HepG2 (cell line): ENCODE results near the gene MAPK10. TPM values are rescaled to one million over a fixed set of nuclear protein-coding genes. Genes with fewer than 3 reads are reported as not detected.

Experiments
- ATAC-seq: fragments of 200-7000 bp; cut with Tn5 transposase; 3 replicates; pipeline ENCODE4 v1.9.1; 2020; ENCODE audit warnings: mild to moderate bottlenecking, moderate library complexity
- BruUV-seq: library from RNA; stranded (reverse); fragments of 400-500 nt; replicated peaks from 2 replicates; lab custom pipeline; 2021; lab: Mats Ljungman, UMichigan
- CTCF ChIA-PET: fragments of 300-600 bp; formaldehyde crosslinking; extraction: SDS; loops from one replicate; lab custom pipeline; 2021; ENCODE audit warnings: low total read pairs, inconsistent platforms, low intra/inter-chr PET ratio; lab: Yijun Ruan, JAX
- POLR2A ChIA-PET: fragments of 350-600 bp; sonication (Branson Sonifier 250); formaldehyde crosslinking; loops from one replicate; lab custom pipeline; 2020; ENCODE audit warnings: antibody characterized with exemption, inconsistent platforms; lab: Yijun Ruan, JAX
- DNase-seq: peaks from one replicate; pipeline ENCODE4 v3.0.0-alpha.2; 2015; ENCODE audit warnings: low spot score
- FAIRE-seq: peaks from 3 replicates; lab custom pipeline; 2011; peaks lifted over from hg19 to GRCh38; lab: Jason Lieb, UNC
- H2AFZ ChIP-seq: one replicate; pipeline ENCODE4 v1.6.1; 2011; ENCODE audit warnings: low read length, inconsistent platforms
- H3K27ac ChIP-seq: fragments of 300-600 bp; 3 replicates; pipeline ENCODE4 v1.8.0; 2011; ENCODE audit warnings: mixed run types, mild to moderate bottlenecking, mixed read lengths, low read length, inconsistent platforms; ENCODE audit not compliant: insufficient read depth; ENCODE audit errors: extremely low read length
- H3K27me3 ChIP-seq, 2 experiments: fragments of 200-600 bp in 1 of 2; 2 replicates in 1 of 2; 3 replicates in 1 of 2; pipeline versions ENCODE4 v1.6.0 to v1.8.0; 2011; ENCODE audit warnings: low read length in 2 of 2, mild to moderate bottlenecking in 2 of 2, moderate library complexity in 2 of 2, inconsistent platforms in 1 of 2; ENCODE audit not compliant: insufficient read depth in 2 of 2, control insufficient read depth in 1 of 2
- H3K36me3 ChIP-seq, 2 experiments: fragments of 200-600 bp in 1 of 2; replicated peaks in 1 of 2; 2 replicates in 1 of 2; 3 replicates in 1 of 2; pipeline versions ENCODE4 v1.5.1 to v1.8.0; 2011; ENCODE audit warnings: low read length in 2 of 2, inconsistent platforms in 1 of 2; ENCODE audit not compliant: insufficient read depth in 2 of 2, control insufficient read depth in 1 of 2
- H3K4me1 ChIP-seq: 2 replicates; pipeline ENCODE4 v1.5.1; 2012; ENCODE audit warnings: low read length, inconsistent platforms; ENCODE audit not compliant: insufficient read depth
- H3K4me2 ChIP-seq: 2 replicates; pipeline ENCODE4 v1.6.0; 2011; ENCODE audit warnings: low read depth, low read length, inconsistent platforms
- H3K4me3 ChIP-seq, 3 experiments: fragments of 200-600 bp in 1 of 3; sonication (generic), shearing (Covaris generic) in 1 of 3; replicated peaks in 1 of 3; 2 replicates each; pipeline ENCODE4 v1.5.1; 2011 to 2016; ENCODE audit warnings: low read length in 3 of 3, inconsistent platforms in 2 of 3, low read depth in 2 of 3, mild to moderate bottlenecking in 2 of 3, control low read depth in 1 of 3, mixed read lengths in 1 of 3; ENCODE audit not compliant: insufficient read depth in 1 of 3
- H3K79me2 ChIP-seq: one replicate; pipeline ENCODE4 v1.6.1; 2011; ENCODE audit warnings: low read length, inconsistent platforms; ENCODE audit not compliant: insufficient read depth
- H3K9ac ChIP-seq: 2 replicates; pipeline ENCODE4 v1.6.0; 2011; ENCODE audit warnings: mild to moderate bottlenecking, low read depth, low read length, inconsistent platforms; ENCODE audit not compliant: insufficient read depth
- H3K9me3 ChIP-seq: 2 replicates; pipeline ENCODE4 v1.5.1; 2012; ENCODE audit warnings: mild to moderate bottlenecking, low read length
- H4K20me1 ChIP-seq: 2 replicates; pipeline ENCODE4 v1.6.0; 2011; ENCODE audit warnings: inconsistent platforms, mild to moderate bottlenecking, low read length, moderate library complexity; ENCODE audit not compliant: insufficient read depth
- ARNT ChIP-seq: fragments of 450-650 bp; IDR thresholded peaks from 2 replicates; pipeline ENCODE4 v1.6.1; 2017
- FOSL1 ChIP-seq: sonication (generic); formaldehyde crosslinking; IDR thresholded peaks from 2 replicates; pipeline ENCODE4 v1.9.0; 2021; ENCODE audit warnings: missing genetic modification reagents, borderline replicate concordance
- MTA1 ChIP-seq: sonication (generic); formaldehyde crosslinking; IDR thresholded peaks from 2 replicates; pipeline ENCODE4 v1.4.0; 2020; ENCODE audit warnings: missing genetic modification reagents, mild to moderate bottlenecking, borderline replicate concordance
- PAX8 ChIP-seq: sonication (generic); formaldehyde crosslinking; IDR thresholded peaks from 2 replicates; pipeline ENCODE4 v1.8.0; 2022; ENCODE audit warnings: mild to moderate bottlenecking, missing genetic modification reagents, borderline replicate concordance
- PHF5A ChIP-seq: IDR thresholded peaks from one replicate; pipeline ENCODE4 v1.6.1; 2018; ENCODE audit warnings: low read depth, missing genetic modification reagents; ENCODE audit not compliant: unreplicated experiment
- SALL1 ChIP-seq: sonication (generic); formaldehyde crosslinking; IDR thresholded peaks from 2 replicates; pipeline ENCODE4 v1.8.0; 2022; ENCODE audit warnings: mild to moderate bottlenecking, missing genetic modification reagents
- SP140L ChIP-seq: sonication (generic); formaldehyde crosslinking; IDR thresholded peaks from 2 replicates; pipeline ENCODE4 v1.4.0; 2020; ENCODE audit warnings: missing genetic modification reagents, borderline replicate concordance
- TBX3 ChIP-seq: fragments of 450-650 bp; IDR thresholded peaks from 2 replicates; pipeline ENCODE4 v1.6.1; 2017; ENCODE audit warnings: antibody characterized with exemption, mild to moderate bottlenecking, inconsistent platforms, borderline replicate concordance
- WIZ ChIP-seq: sonication (generic); formaldehyde crosslinking; IDR thresholded peaks from 2 replicates; pipeline ENCODE4 v1.5.1; 2020; ENCODE audit warnings: mild to moderate bottlenecking, missing genetic modification reagents
- ZFP41 ChIP-seq: sonication (generic); formaldehyde crosslinking; IDR thresholded peaks from 2 replicates; pipeline ENCODE4 v1.4.0; 2020; ENCODE audit warnings: mild to moderate bottlenecking, missing genetic modification reagents, borderline replicate concordance
- ZFY ChIP-seq: sonication (generic); formaldehyde crosslinking; IDR thresholded peaks from 2 replicates; pipeline ENCODE4 v1.4.0; 2020; ENCODE audit warnings: missing genetic modification reagents
- ZNF333 ChIP-seq: sonication (generic); formaldehyde crosslinking; IDR thresholded peaks from 2 replicates; pipeline ENCODE4 v1.4.0; 2020; ENCODE audit warnings: mild to moderate bottlenecking, missing genetic modification reagents, borderline replicate concordance
- ZNF451 ChIP-seq: sonication (generic); formaldehyde crosslinking; IDR thresholded peaks from 2 replicates; pipeline ENCODE4 v1.5.0; 2020; ENCODE audit warnings: mild to moderate bottlenecking, missing genetic modification reagents
- ZNF672 ChIP-seq: sonication (generic); formaldehyde crosslinking; IDR thresholded peaks from 2 replicates; pipeline ENCODE4 v1.8.1; 2022; ENCODE audit warnings: missing genetic modification reagents
- ZNF761 ChIP-seq: sonication (generic); formaldehyde crosslinking; conservative IDR thresholded peaks from 2 replicates; pipeline ENCODE4 v1.4.0; 2020; ENCODE audit warnings: mild to moderate bottlenecking, missing genetic modification reagents
- WGBS: methylation state at CpG from one replicate; pipeline ENCODE4 v1.1.6; 2017; ENCODE audit warnings: low lambda C conversion rate; 5-methylcytosine and 5-hydroxymethylcytosine counted together
- in situ Hi-C: cut with HindIII; loops from 2 replicates; pipeline ENCODE4 v1.10.0; 2017; ENCODE audit warnings: low pct_unique_long_range_greater_than_20kb; ENCODE audit not compliant: extremely low pct_ligation_motif_present
- intact Hi-C: fragments of 100-400 bp; cut with micrococcal nuclease; formaldehyde crosslinking; loops from one replicate; pipeline ENCODE4 v1.10.0; 2022; ENCODE audit not compliant: unreplicated experiment
- polyA plus RNA-seq, 8 experiments: library from polyadenylated mRNA; depleted of rRNA in 3 of 8; stranded (reverse) in 7 of 8; unstranded in 1 of 8; fragments of >200 nt; fragmentation: Illumina TruSeq in 4 of 8; extraction: Trizol in 4 of 8; gene quantifications; 2 replicates each; pipeline versions ENCODE4 v1.2.1 to v1.2.3, GENCODE V29; 2011 to 2016; ENCODE audit warnings: low read depth in 4 of 8, missing spikeins in 1 of 8, mixed read lengths in 1 of 8; ENCODE audit not compliant: insufficient read depth in 1 of 8
- total RNA-seq, 5 experiments: library from RNA; depleted of rRNA; stranded (reverse); fragments of >200 nt; fragmentation: Illumina TruSeq; extraction: Trizol; gene quantifications; 2 replicates each; pipeline ENCODE4 v1.2.3, GENCODE V29; 2016; ENCODE audit warnings: low read depth in 1 of 5
- TF ChIP-seq, protein P1 (sequence below): IDR thresholded peaks from 2 replicates; pipeline ENCODE4 v1.4.0; 2020; ENCODE audit warnings: mild to moderate bottlenecking, missing genetic modification reagents
- TF ChIP-seq, protein P2 (sequence below): sonication (generic); formaldehyde crosslinking; IDR thresholded peaks from 2 replicates; pipeline ENCODE4 v1.4.0; 2020; ENCODE audit warnings: missing genetic modification reagents, borderline replicate concordance

The MAPK10 gene
- total and polyA plus RNA-seq, 2 of the 13 experiments (the other 11 are each of a cell fraction or from before 2014, with no cell fraction given), result not detected

DNA sequence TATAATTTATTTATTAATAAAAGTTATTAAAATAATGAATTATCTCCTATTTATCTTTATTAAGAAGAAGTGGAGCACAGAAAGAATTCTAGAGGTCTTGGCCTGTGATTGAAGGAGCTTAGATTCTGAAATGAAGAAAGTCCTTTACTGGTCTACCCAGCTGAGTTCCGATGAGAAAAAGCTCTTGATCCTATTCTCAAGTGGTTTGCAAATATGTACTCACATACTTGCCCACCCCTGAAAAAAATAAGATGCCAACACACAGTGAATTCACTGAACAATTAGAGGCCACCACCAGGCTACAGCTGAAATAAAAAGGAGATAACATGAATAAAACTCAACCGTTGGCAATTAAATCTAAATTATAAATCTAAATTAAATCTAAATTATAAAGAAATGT is 253.4 kb downstream of the MAPK10 start (continued):
- TF ChIP-seq, protein P1, sequence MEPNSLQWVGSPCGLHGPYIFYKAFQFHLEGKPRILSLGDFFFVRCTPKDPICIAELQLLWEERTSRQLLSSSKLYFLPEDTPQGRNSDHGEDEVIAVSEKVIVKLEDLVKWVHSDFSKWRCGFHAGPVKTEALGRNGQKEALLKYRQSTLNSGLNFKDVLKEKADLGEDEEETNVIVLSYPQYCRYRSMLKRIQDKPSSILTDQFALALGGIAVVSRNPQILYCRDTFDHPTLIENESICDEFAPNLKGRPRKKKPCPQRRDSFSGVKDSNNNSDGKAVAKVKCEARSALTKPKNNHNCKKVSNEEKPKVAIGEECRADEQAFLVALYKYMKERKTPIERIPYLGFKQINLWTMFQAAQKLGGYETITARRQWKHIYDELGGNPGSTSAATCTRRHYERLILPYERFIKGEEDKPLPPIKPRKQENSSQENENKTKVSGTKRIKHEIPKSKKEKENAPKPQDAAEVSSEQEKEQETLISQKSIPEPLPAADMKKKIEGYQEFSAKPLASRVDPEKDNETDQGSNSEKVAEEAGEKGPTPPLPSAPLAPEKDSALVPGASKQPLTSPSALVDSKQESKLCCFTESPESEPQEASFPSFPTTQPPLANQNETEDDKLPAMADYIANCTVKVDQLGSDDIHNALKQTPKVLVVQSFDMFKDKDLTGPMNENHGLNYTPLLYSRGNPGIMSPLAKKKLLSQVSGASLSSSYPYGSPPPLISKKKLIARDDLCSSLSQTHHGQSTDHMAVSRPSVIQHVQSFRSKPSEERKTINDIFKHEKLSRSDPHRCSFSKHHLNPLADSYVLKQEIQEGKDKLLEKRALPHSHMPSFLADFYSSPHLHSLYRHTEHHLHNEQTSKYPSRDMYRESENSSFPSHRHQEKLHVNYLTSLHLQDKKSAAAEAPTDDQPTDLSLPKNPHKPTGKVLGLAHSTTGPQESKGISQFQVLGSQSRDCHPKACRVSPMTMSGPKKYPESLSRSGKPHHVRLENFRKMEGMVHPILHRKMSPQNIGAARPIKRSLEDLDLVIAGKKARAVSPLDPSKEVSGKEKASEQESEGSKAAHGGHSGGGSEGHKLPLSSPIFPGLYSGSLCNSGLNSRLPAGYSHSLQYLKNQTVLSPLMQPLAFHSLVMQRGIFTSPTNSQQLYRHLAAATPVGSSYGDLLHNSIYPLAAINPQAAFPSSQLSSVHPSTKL (CRISPR knock-in tag), result no peak
- TF ChIP-seq WIZ, result no peak
- TF ChIP-seq ARNT, result no peak
- TF ChIP-seq PHF5A (CRISPR knock-in tag), result no peak
- no peak for TF ChIP-seq ZNF333
- TF ChIP-seq PAX8 (CRISPR knock-in tag), result no peak

DNA sequence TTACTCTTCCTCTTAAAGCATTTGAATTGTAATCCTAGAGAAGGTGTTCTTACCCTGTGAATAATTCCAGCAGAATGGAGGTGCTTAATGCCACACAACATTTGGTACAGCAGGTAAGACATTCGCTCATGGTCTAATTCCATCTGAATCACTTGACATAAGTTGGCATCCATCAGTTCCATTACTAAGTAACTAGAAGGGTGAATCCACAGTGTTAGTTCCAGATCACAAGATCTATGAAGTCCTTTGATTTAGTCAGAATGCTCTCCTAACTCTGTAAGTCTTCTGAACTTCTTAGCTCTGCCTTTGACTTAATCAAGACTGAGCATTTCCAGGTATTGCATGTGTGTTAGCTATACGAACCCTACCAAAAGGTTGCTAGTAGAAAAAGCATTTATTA is 258.0 kb downstream of the MAPK10 start:
- Histone ChIP-seq H3K4me3 (no peak overlapping the region), H4K20me1 (no peaks in the 10 kb centered on the region), H2AFZ (no peak overlapping the region), H3K27me3 (no peaks in the 10 kb centered on the region; a peak in 1 of 5 replicates), H3K36me3 (no peaks in the 10 kb centered on the region), H3K4me2 (no peak overlapping the region), H3K9me3 (no peaks in the 10 kb centered on the region), H3K27ac (no peak overlapping the region), H3K4me1 (no peaks in the 10 kb centered on the region), H3K9ac (no peak overlapping the region), H3K79me2 (no peaks in the 10 kb centered on the region)
- in situ Hi-C loops (no loop called here), intact Hi-C loops (no loop called here)
- CTCF ChIA-PET, result no interaction called here
- BruUV-seq, result no TSS peak
- DNase-seq, result no peak
- 17% methylated on average over 2 of the region's 2 CpGs for WGBS
- no peak for ATAC-seq
- POLR2A ChIA-PET, result no interaction called here
- no peak for FAIRE-seq
- TF ChIP-seq SALL1 (CRISPR knock-in tag), result no peak
- TF ChIP-seq ZNF672 (CRISPR knock-in tag), result no peak
- TF ChIP-seq ZNF761 (CRISPR knock-in tag), result no peak
- no peak for TF ChIP-seq ZFP41
- no peak for TF ChIP-seq ZFY (CRISPR knock-in tag)
- no peak for TF ChIP-seq MTA1 (CRISPR knock-in tag)
- no peak for TF ChIP-seq FOSL1 (CRISPR knock-in tag)
- no peak for TF ChIP-seq ZNF451
- TF ChIP-seq, protein P2, sequence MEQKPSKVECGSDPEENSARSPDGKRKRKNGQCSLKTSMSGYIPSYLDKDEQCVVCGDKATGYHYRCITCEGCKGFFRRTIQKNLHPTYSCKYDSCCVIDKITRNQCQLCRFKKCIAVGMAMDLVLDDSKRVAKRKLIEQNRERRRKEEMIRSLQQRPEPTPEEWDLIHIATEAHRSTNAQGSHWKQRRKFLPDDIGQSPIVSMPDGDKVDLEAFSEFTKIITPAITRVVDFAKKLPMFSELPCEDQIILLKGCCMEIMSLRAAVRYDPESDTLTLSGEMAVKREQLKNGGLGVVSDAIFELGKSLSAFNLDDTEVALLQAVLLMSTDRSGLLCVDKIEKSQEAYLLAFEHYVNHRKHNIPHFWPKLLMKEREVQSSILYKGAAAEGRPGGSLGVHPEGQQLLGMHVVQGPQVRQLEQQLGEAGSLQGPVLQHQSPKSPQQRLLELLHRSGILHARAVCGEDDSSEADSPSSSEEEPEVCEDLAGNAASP (CRISPR knock-in tag), result no peak
- no peak for TF ChIP-seq SP140L
- TF ChIP-seq TBX3, result no peak
